SK-N-SH (cell line): ENCODE measurements around the gene OR51L1. TPM values are rescaled to one million over a fixed set of nuclear protein-coding genes. Genes with fewer than 3 reads are reported as not detected.
A peak's percentile ranks its signal among the peaks of the same experiment; 100 is the strongest.
"Not testable (repeated sequence)": the region's sequence is repeated elsewhere in the genome, so short reads cannot be mapped to it uniquely, and the experiment has no call there.

Source experiments
- CTCF ChIA-PET: fragments of 300-600, 350-600 bp; formaldehyde crosslinking; extraction: SDS; loops from one replicate; lab custom pipeline; 2021; lab: Yijun Ruan, JAX
- POLR2A ChIA-PET: fragments of 350-600 bp; sonication (Branson Sonifier 250); formaldehyde crosslinking; extraction: SDS; loops from one replicate; lab custom pipeline; 2020; ENCODE audit warnings: antibody characterized with exemption, inconsistent platforms; lab: Yijun Ruan, JAX
- DNase-seq: peaks from one replicate; pipeline ENCODE4 v3.0.0; 2012
- H2AFZ ChIP-seq: fragments of 200-600 bp; sonication (generic); 2 replicates; pipeline ENCODE4 v1.8.1; 2016; ENCODE audit warnings: antibody characterized with exemption, mild to moderate bottlenecking, low read depth
- H3F3A ChIP-seq: fragments of 200-600 bp; sonication (generic); replicated peaks from 2 replicates; pipeline ENCODE3; 2016; ENCODE audit warnings: antibody characterized with exemption, mild to moderate bottlenecking; ENCODE audit not compliant: insufficient read depth
- H3K27ac ChIP-seq, 2 experiments: fragments of 200-500 bp in 1 of 2; fragments of 200-600 bp in 1 of 2; sonication (Bioruptor generic) in 1 of 2; sonication (generic), shearing (Covaris generic) in 1 of 2; 2 replicates each; pipeline versions ENCODE4 v1.5.1 to v1.6.1; 2014 to 2016; ENCODE audit warnings: low read depth in 2 of 2, inconsistent platforms in 1 of 2, low read length in 1 of 2, mild to moderate bottlenecking in 1 of 2, mixed read lengths in 1 of 2
- H3K27me3 ChIP-seq: fragments of 200-600 bp; sonication (generic), shearing (Covaris generic); 2 replicates; pipeline ENCODE4 v1.6.1; 2016; ENCODE audit warnings: mixed run types; ENCODE audit not compliant: insufficient read depth
- H3K36me3 ChIP-seq, 2 experiments: fragments of 200-500 bp in 1 of 2; fragments of 200-600 bp in 1 of 2; sonication (Bioruptor generic) in 1 of 2; sonication (generic) in 1 of 2; replicated peaks in 1 of 2; 2 replicates each; pipeline versions ENCODE3 to v1.5.1; 2014 to 2016; ENCODE audit warnings: low read length in 1 of 2, mild to moderate bottlenecking in 1 of 2; ENCODE audit not compliant: insufficient read depth in 2 of 2, control insufficient read depth in 1 of 2
- H3K4me1 ChIP-seq, 2 experiments: fragments of 200-500 bp in 1 of 2; fragments of 200-600 bp in 1 of 2; sonication (Bioruptor generic) in 1 of 2; sonication (generic), shearing (Covaris generic) in 1 of 2; 2 replicates each; pipeline versions ENCODE4 v1.5.1 to v1.6.1; 2014 to 2016; ENCODE audit warnings: low read depth in 1 of 2, low read length in 1 of 2, mixed run types in 1 of 2; ENCODE audit not compliant: insufficient read depth in 2 of 2, control insufficient read depth in 1 of 2
- H3K4me2 ChIP-seq: fragments of 200-600 bp; sonication (generic), shearing (Covaris generic); 2 replicates; pipeline ENCODE4 v1.6.1; 2017; ENCODE audit warnings: mixed run types
- H3K4me3 ChIP-seq, 2 experiments: fragments of 200-500 bp in 1 of 2; fragments of 200-600 bp in 1 of 2; sonication (Bioruptor generic) in 1 of 2; sonication (generic), shearing (Covaris generic) in 1 of 2; 2 replicates each; pipeline versions ENCODE4 v1.5.1 to v1.8.1; 2014 to 2016; ENCODE audit warnings: low read depth in 2 of 2, inconsistent platforms in 1 of 2, low read length in 1 of 2, mild to moderate bottlenecking in 1 of 2, mixed read lengths in 1 of 2, moderate library complexity in 1 of 2
- H3K79me2 ChIP-seq: fragments of 200-600 bp; sonication (generic); 2 replicates; pipeline ENCODE4 v1.8.1; 2017; ENCODE audit warnings: mild to moderate bottlenecking; ENCODE audit not compliant: insufficient read depth
- H3K9ac ChIP-seq: fragments of 200-600 bp; sonication (generic); 2 replicates; pipeline ENCODE4 v1.6.1; 2017; ENCODE audit warnings: mixed run types
- H3K9me2 ChIP-seq: fragments of 200-600 bp; sonication (generic); 2 replicates; pipeline ENCODE4 v1.6.1; 2017; ENCODE audit warnings: mixed run types
- H3K9me3 ChIP-seq: fragments of 200-600 bp; sonication (generic); 2 replicates; pipeline ENCODE4 v1.6.1; 2017; ENCODE audit warnings: mixed run types, mild to moderate bottlenecking, moderate library complexity
- H4K20me1 ChIP-seq: fragments of 200-600 bp; sonication (generic); 2 replicates; pipeline ENCODE4 v1.6.1; 2017; ENCODE audit warnings: mild to moderate bottlenecking, mixed run types; ENCODE audit not compliant: insufficient read depth
- ELF1 ChIP-seq: IDR thresholded peaks from 2 replicates; pipeline ENCODE4 v1.4.0; 2012
- EP300 ChIP-seq, 2 experiments: IDR thresholded peaks; 2 replicates each; pipeline versions ENCODE4 v1.4.0 to v1.6.1; 2012; ENCODE audit warnings: borderline replicate concordance in 1 of 2, low read depth in 1 of 2, low read length in 1 of 2
- FOXJ3 ChIP-seq: sonication (generic); formaldehyde crosslinking; IDR thresholded peaks from 2 replicates; pipeline ENCODE4 v1.5.1; 2020; ENCODE audit warnings: mild to moderate bottlenecking, missing genetic modification reagents
- MXI1 ChIP-seq: IDR thresholded peaks from 2 replicates; pipeline ENCODE4 v1.6.1; 2012; ENCODE audit warnings: mild to moderate bottlenecking, low read depth, low read length, improper control_type of control experiment
- POLR2AphosphoS5 ChIP-seq: IDR thresholded peaks from 2 replicates; pipeline ENCODE4 v1.6.1; 2012; ENCODE audit warnings: low read depth, low read length
- RAD21 ChIP-seq: IDR thresholded peaks from 2 replicates; pipeline ENCODE4 v1.6.1; 2012; ENCODE audit warnings: mild to moderate bottlenecking, low read length
- TCF12 ChIP-seq: IDR thresholded peaks from 2 replicates; pipeline ENCODE4 v1.4.0; 2012
- TEAD4 ChIP-seq: IDR thresholded peaks from 2 replicates; pipeline ENCODE4 v1.4.0; 2012; ENCODE audit warnings: mild to moderate bottlenecking, borderline replicate concordance; ENCODE audit not compliant: insufficient read depth
- WGBS: methylation state at CpG from one replicate; pipeline ENCODE4 v1.1.6; 2017; ENCODE audit warnings: low lambda C conversion rate; 5-methylcytosine and 5-hydroxymethylcytosine counted together
- polyA plus RNA-seq, 3 experiments: library from polyadenylated mRNA; depleted of rRNA; stranded (reverse); fragments of >200 nt; gene quantifications; 2 replicates each; pipeline ENCODE4 v1.2.3, GENCODE V29; 2012

The OR51L1 gene
- polyA plus RNA-seq (2012; rRNA removed): not detected in 2 replicates
- not detected in 2 replicates for polyA plus RNA-seq (2012; cell fraction: cytosol; rRNA removed)
- polyA plus RNA-seq (2012; cell fraction: nucleus; rRNA removed): not detected in 2 replicates

- ChIA-PET POLR2A (no interaction called here), CTCF (no interaction called here)
- Histone ChIP-seq H3K9me2 (no peaks in the 10 kb centered on the region), H3K27me3 (no peaks in the 10 kb centered on the region), H3K27ac (no peak within 1 kb of the TSS), H3K4me2 (no peak within 1 kb of the TSS), H3K79me2 (no peaks in the 10 kb centered on the region), H2AFZ (0 out of 2 replicates have a peak within 1 kb of the TSS, but pooled peaks have one; percentile 41), H4K20me1 (no peaks in the 10 kb centered on the region), H3K4me3 (no peak within 1 kb of the TSS), H3K9ac (no peak within 1 kb of the TSS), H3K9me3 (no peaks in the 10 kb centered on the region), H3F3A (no peaks in the 10 kb centered on the region), H3K36me3 (no peaks in the 10 kb centered on the region), H3K4me1 (no peaks in the 10 kb centered on the region)
- DNase-seq: no peak
- TF ChIP-seq MXI1 (no peak), EP300 (IDR thresholded peaks at IDR 0.05; ENCODE audit: borderline replicate concordance in 1 of 2, low read depth in 1 of 2, low read length in 1 of 2) (no peak), FOXJ3 (no peak), ELF1 (no peak)
- 0% methylated on average over 2 of the region's 2 CpGs for WGBS
Measured at GRCh38 chr11:4994551-4994950, at the start of gene OR51L1. Gene OR51L1 (plus strand): TSS chr11:4994851. CDS start chr11:4998983, 4,132 bp downstream.

- CTCF ChIA-PET: no interaction called here
- Histone ChIP-seq H3K27me3 (no peaks in the 10 kb centered on the region), H3K4me2 (no peak within 1 kb of the TSS)
Measured at GRCh38 chr11:4947505-4947904, 47.1 kb upstream of the OR51L1 start, which contains the start of gene OR51A4. Gene OR51A4 (minus strand): TSS chr11:4947605. CDS start chr11:4947100, 505 bp downstream.

DNA sequence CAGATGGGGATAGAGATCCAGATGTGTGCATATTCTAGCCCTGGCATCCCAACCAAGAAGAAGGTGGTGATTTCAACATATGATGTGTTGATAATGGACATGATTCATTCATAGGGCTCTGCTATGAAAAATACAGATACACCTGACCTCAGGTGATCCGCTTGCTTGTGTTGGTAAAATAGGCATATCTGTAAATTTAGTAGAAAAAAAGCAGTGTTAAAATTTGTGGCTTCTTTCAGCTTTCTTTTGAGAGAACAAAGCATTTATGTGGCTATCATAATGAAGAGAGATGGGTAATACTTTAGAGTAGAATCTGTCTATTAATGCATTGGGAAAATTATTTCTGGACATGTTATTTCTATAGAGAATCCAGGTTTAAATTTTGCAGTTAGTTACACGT lies 39.0 kb upstream of the OR51L1 start, which contains the start of gene OR51A2:
Gene OR51A2, minus strand, starts transcription at position 101 of the 400 bp plus-strand sequence. Its CDS starts 0 bp downstream, at position 101.
- H3K4me1 ChIP-seq, H3K9ac ChIP-seq, H3K27ac ChIP-seq, H3K79me2 ChIP-seq, DNase-seq, H3K9me2 ChIP-seq, CTCF ChIA-PET, H4K20me1 ChIP-seq, H3K36me3 ChIP-seq, H3K4me3 ChIP-seq, H3F3A ChIP-seq, H3K4me2 ChIP-seq, H3K9me3 ChIP-seq, POLR2A ChIA-PET, H3K27me3 ChIP-seq, H2AFZ ChIP-seq: not testable (repeated sequence)
- 0% methylated on average over 2 of the region's 2 CpGs for WGBS

More at GRCh38 chr11:4947505-4947904, 47.1 kb upstream of the OR51L1 start, which contains the start of gene OR51A4:
- TF ChIP-seq TCF12: no peak
- no peaks in the 10 kb centered on the region for H3K79me2 ChIP-seq
- H3F3A ChIP-seq: no peaks in the 10 kb centered on the region
- DNase-seq: no peak
- H3K9ac ChIP-seq: no peak within 1 kb of the TSS
- no peak within 1 kb of the TSS for H2AFZ ChIP-seq
- H3K36me3 ChIP-seq: no peaks in the 10 kb centered on the region
- no peaks in the 10 kb centered on the region for H3K9me2 ChIP-seq
- H3K4me1 ChIP-seq: no peaks in the 10 kb centered on the region
- POLR2A ChIA-PET: no interaction called here
- H4K20me1 ChIP-seq: no peaks in the 10 kb centered on the region
- no peaks in the 10 kb centered on the region for H3K9me3 ChIP-seq
- H3K4me3 ChIP-seq: no peak within 1 kb of the TSS
- no peak within 1 kb of the TSS for H3K27ac ChIP-seq

DNA sequence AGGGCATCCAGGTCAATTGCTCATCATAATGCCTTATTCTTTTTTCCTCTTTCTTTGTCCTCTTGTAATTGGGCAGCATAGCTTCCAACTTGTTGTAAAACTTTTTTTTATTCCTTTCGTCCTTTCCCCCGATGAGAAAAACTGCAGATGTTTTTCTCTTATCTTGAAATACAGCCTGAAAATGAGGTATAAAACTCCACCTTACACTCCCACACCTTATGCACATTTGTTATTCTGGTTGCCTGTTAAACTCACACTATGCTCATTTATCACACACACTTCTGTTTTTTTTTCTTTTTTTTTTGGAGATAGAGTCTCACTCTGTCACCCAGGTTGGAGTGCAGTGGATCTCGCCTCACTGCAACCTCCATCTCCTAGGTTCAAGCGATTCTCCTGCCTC lies 37.3 kb upstream of the OR51L1 start:
- H3K9me2 ChIP-seq: no peaks in the 10 kb centered on the region
- no peak overlapping the region for H3K9ac ChIP-seq
- H3K9me3 ChIP-seq: no peaks in the 10 kb centered on the region
- no peaks in the 10 kb centered on the region; the same call in 1 of the 2 replicates for H3K27me3 ChIP-seq
- POLR2A ChIA-PET: no interaction called here
- no peaks in the 10 kb centered on the region for H3K36me3 ChIP-seq
- H3K27ac ChIP-seq: no peak overlapping the region
- whole genome bisulfite sequencing: 5% methylated on average over 4 of the region's 4 CpGs
- H4K20me1 ChIP-seq: no peaks in the 10 kb centered on the region
- CTCF ChIA-PET: no interaction called here
- H3K4me2 ChIP-seq: no peak overlapping the region
- no peak for DNase-seq
- no peak overlapping the region for H2AFZ ChIP-seq
- H3K79me2 ChIP-seq: no peaks in the 10 kb centered on the region
- no peaks in the 10 kb centered on the region for H3K4me1 ChIP-seq
- TF ChIP-seq POLR2AphosphoS5 (no peak), EP300 (IDR thresholded peaks at IDR 0.05; ENCODE audit: borderline replicate concordance in 1 of 2, low read depth in 1 of 2, low read length in 1 of 2) (no peak), TEAD4 (no peak), ELF1 (no peak), RAD21 (no peak)
- H3K4me3 ChIP-seq: no peak overlapping the region
- H3F3A ChIP-seq: no peaks in the 10 kb centered on the region
